Lung (tissue), 12 donors: ENCODE results near the gene TMEM151B. TPM values are rescaled to one million over a fixed set of nuclear protein-coding genes. Genes with fewer than 3 reads are reported as not detected.

Experiments
- ATAC-seq: fragments of 200-7000 bp; cut with Tn5 transposase; one replicate; pipeline ENCODE4 v1.9.1; 2020; ENCODE audit warnings: moderate number of reproducible peaks; ENCODE audit not compliant: insufficient read depth, low FRiP score
- DNase-seq, 3 donors: peaks; one replicate each; pipeline ENCODE4 v3.0.0-alpha.2; 2013 to 2017
- H3K27ac ChIP-seq, 2 donors: one replicate each; pipeline ENCODE4 v1.5.1; 2013; ENCODE audit warnings: mild to moderate bottlenecking in 2 of 2, moderate library complexity in 2 of 2, control low read depth in 1 of 2, inconsistent platforms in 1 of 2, low read depth in 1 of 2, low read length in 1 of 2
- H3K27me3 ChIP-seq, 3 donors: one replicate each; pipeline ENCODE4 v1.5.1; 2013; ENCODE audit warnings: low read length in 2 of 3; ENCODE audit not compliant: control insufficient read depth in 3 of 3, insufficient read depth in 3 of 3
- H3K36me3 ChIP-seq, 4 donors: one replicate each; pipeline ENCODE4 v1.5.1; 2013; ENCODE audit warnings: low read length in 4 of 4, mild to moderate bottlenecking in 1 of 4, moderate library complexity in 1 of 4; ENCODE audit not compliant: control insufficient read depth in 4 of 4, insufficient read depth in 4 of 4
- H3K4me1 ChIP-seq, 5 donors: one replicate each; pipeline ENCODE4 v1.5.1; 2013; ENCODE audit warnings: low read length in 5 of 5, mild to moderate bottlenecking in 2 of 5, moderate library complexity in 1 of 5; ENCODE audit not compliant: control insufficient read depth in 5 of 5, insufficient read depth in 5 of 5
- H3K4me3 ChIP-seq: one replicate; pipeline ENCODE4 v1.5.1; 2013; ENCODE audit warnings: mild to moderate bottlenecking, control low read depth, moderate library complexity
- H3K9ac ChIP-seq, 2 donors: one replicate each; pipeline ENCODE4 v1.5.1; 2013; ENCODE audit warnings: low read length in 2 of 2, control low read depth in 1 of 2; ENCODE audit not compliant: insufficient read depth in 1 of 2
- H3K9me3 ChIP-seq, 4 donors: one replicate each; pipeline ENCODE4 v1.5.1; 2013; ENCODE audit warnings: low read length in 3 of 4, mild to moderate bottlenecking in 1 of 4, moderate library complexity in 1 of 4; ENCODE audit not compliant: control insufficient read depth in 4 of 4, insufficient read depth in 3 of 4
- WGBS, 2 donors: extraction: QIAGEN DNeasy Blood & Tissue Kit; methylation state at CpG; one replicate each; pipeline ENCODE4 v1.1.7; 2013; 5-methylcytosine and 5-hydroxymethylcytosine counted together
- polyA plus RNA-seq, 2 donors: library from polyadenylated mRNA; stranded (reverse); fragments of 200-250 nt; gene quantifications; one replicate each; pipeline ENCODE4 v1.2.1, GENCODE V29; 2013
- total RNA-seq, 2 donors: library from RNA; depleted of rRNA in 1 of 2; stranded (reverse); fragments of >200 nt in 1 of 2; gene quantifications; one replicate each; pipeline ENCODE4 v1.2.1, GENCODE V29; 2014 to 2021
- TF ChIP-seq, protein P1 (sequence below): IDR thresholded peaks from 2 replicates; pipeline ENCODE4 v1.5.1; 2012; ENCODE audit warnings: mild to moderate bottlenecking; ENCODE audit errors: control extremely low read depth, extremely low read depth
- donor health status: control.
- donor health status: control.
- donor health status: Bipolar disorder and iron deficiency.
- donor health status: healthy.
- donor health status: DM: yes; HTN: yes; CAD: no.

The TMEM151B gene
- total and polyA plus RNA-seq, 4 donors: 0.02 to 0.21 (median 0.08) TPM

- Histone ChIP-seq H3K36me3 (peaks cover 29 to 47% (median 43%) of the 10 kb centered on the region in 4 donors), H3K27ac (peak overlapping the region in 1 of 2 donors; percentile 94), H3K4me1 (peaks cover 7 to 22% (median 11%) of the 10 kb centered on the region in 5 donors)
These were observed 21.7 kb upstream of the TMEM151B start for GRCh38 chr6:44248579-44248978.

GRCh38 chr6:44249082-44249748 is 21.0 kb upstream of the TMEM151B start:
- H3K9ac ChIP-seq: no peak overlapping the region
- peaks cover 7 to 22% (median 11%) of the 10 kb centered on the region in 5 donors for H3K4me1 ChIP-seq
- peaks cover 32 to 54% (median 49%) of the 10 kb centered on the region in 4 donors for H3K36me3 ChIP-seq
- no peak overlapping the region for H3K4me3 ChIP-seq
- TF ChIP-seq, protein P1, sequence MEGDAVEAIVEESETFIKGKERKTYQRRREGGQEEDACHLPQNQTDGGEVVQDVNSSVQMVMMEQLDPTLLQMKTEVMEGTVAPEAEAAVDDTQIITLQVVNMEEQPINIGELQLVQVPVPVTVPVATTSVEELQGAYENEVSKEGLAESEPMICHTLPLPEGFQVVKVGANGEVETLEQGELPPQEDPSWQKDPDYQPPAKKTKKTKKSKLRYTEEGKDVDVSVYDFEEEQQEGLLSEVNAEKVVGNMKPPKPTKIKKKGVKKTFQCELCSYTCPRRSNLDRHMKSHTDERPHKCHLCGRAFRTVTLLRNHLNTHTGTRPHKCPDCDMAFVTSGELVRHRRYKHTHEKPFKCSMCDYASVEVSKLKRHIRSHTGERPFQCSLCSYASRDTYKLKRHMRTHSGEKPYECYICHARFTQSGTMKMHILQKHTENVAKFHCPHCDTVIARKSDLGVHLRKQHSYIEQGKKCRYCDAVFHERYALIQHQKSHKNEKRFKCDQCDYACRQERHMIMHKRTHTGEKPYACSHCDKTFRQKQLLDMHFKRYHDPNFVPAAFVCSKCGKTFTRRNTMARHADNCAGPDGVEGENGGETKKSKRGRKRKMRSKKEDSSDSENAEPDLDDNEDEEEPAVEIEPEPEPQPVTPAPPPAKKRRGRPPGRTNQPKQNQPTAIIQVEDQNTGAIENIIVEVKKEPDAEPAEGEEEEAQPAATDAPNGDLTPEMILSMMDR: no peak
- no peak overlapping the region for H3K27ac ChIP-seq
- WGBS, 2 donors: 77 to 89% methylated on average over 9 of the region's 9 CpGs
- DNase-seq (no peak), ATAC-seq (no peak)
- H3K27me3 ChIP-seq: no peaks in the 10 kb centered on the region
- no peaks in the 10 kb centered on the region for H3K9me3 ChIP-seq

More at GRCh38 chr6:44248579-44248978, 21.7 kb upstream of the TMEM151B start:
- TF ChIP-seq, protein P1: no peak
- Histone ChIP-seq H3K4me3 (no peak overlapping the region), H3K9ac (peak overlapping the region; percentile 90 to 99), H3K9me3 (no peaks in the 10 kb centered on the region), H3K27me3 (no peaks in the 10 kb centered on the region)
- DNase-seq (no peak), ATAC-seq (no peak)
- 33 to 50% methylated on average over 1 of the region's 1 CpG for WGBS, 2 donors

- Histone ChIP-seq H3K27ac (no peak overlapping the region), H3K9me3 (no peaks in the 10 kb centered on the region), H3K4me3 (no peak overlapping the region), H3K27me3 (no peaks in the 10 kb centered on the region), H3K9ac (no peak overlapping the region), H3K4me1 (peaks cover 7 to 22% (median 11%) of the 10 kb centered on the region in 5 donors), H3K36me3 (peaks cover 42 to 61% (median 55%) of the 10 kb centered on the region in 4 donors)
- ATAC-seq (no peak), DNase-seq (no peak)
- WGBS, 2 donors: 64 to 67% methylated on average over 6 of the region's 6 CpGs
- TF ChIP-seq, protein P1: no peak
These were observed 20.1 kb upstream of the TMEM151B start for GRCh38 chr6:44250067-44250717.
